ENCODE measurements around the gene SGSH.

SGSH gene

GRCh38 chr17:80263253-80264204, 43.4 kb upstream of the SGSH start:
- peak; percentile 87 for DNase-seq (ENCODE audit: low read depth)
- H3K4me3 ChIP-seq (ENCODE audit: low read length), result peak overlapping the region; percentile 49
- TF ChIP-seq CTCF (conservative IDR thresholded peaks at IDR 0.05; ENCODE audit: low read length), result no peak

GRCh38 chr17:80262775-80263244, 42.7 kb upstream of the SGSH start:
- peak overlapping the region; percentile 85 for H3K4me3 ChIP-seq (ENCODE audit: low read length)
- DNase-seq (ENCODE audit: low read depth), result no peak
- no peak for TF ChIP-seq CTCF (conservative IDR thresholded peaks at IDR 0.05; ENCODE audit: low read length)

GRCh38 chr17:80262291-80262690, 42.2 kb upstream of the SGSH start:
- no peak for TF ChIP-seq CTCF (conservative IDR thresholded peaks at IDR 0.05; ENCODE audit: low read length)
- H3K4me3 ChIP-seq (ENCODE audit: low read length), result peak overlapping the region; percentile 85

GRCh38 chr17:80261895-80262279, 41.8 kb upstream of the SGSH start:
- no peak for TF ChIP-seq CTCF (conservative IDR thresholded peaks at IDR 0.05; ENCODE audit: low read length)
- DNase-seq (ENCODE audit: low read depth), result no peak
- H3K4me3 ChIP-seq (ENCODE audit: low read length), result peak overlapping the region; percentile 85

More at GRCh38 chr17:80262291-80262690, 42.2 kb upstream of the SGSH start:
- no peak for DNase-seq (ENCODE audit: low read depth)

GRCh38 chr17:80261159-80261894, 41.2 kb upstream of the SGSH start:
- DNase-seq (ENCODE audit: low read depth), result peak; percentile 62
- peak overlapping the region; percentile 85 for H3K4me3 ChIP-seq (ENCODE audit: low read length)
- TF ChIP-seq CTCF (conservative IDR thresholded peaks at IDR 0.05; ENCODE audit: low read length), result no peak

- H3K4me3 ChIP-seq (ENCODE audit: low read length), result peak within 1 kb of the TSS; percentile 85
- no peak for TF ChIP-seq CTCF (conservative IDR thresholded peaks at IDR 0.05; ENCODE audit: low read length)
- peak; percentile 25 for DNase-seq (ENCODE audit: low read depth)
Measured at GRCh38 chr17:80260791-80261158, 40.6 kb upstream of the SGSH start, which contains the start of gene RNF213. RNF213 (plus strand) TSS chr17:80260852; CDS start chr17:80263682, 2,830 bp downstream.

Data from AG10803 (cell line).